Stimulated activated CD4-positive, alpha-beta T cell treated with anti-CD3 and anti-CD28 coated beads, Interleukin-1b, Interleukin-23, amount 100 ng/mL, for 1 hour (primary cell): ENCODE measurements around the gene ZNF574.
"Not testable (repeated sequence)": the region's sequence is repeated elsewhere in the genome, so short reads cannot be mapped to it uniquely, and the experiment has no call there.

ENCODE experiments used
- DNase-seq, 2 donors: peaks; one replicate each; pipeline ENCODE4 v3.0.0-alpha.2; 2020; ENCODE audit warnings: low read depth in 2 of 2

ZNF574 gene, protein sequence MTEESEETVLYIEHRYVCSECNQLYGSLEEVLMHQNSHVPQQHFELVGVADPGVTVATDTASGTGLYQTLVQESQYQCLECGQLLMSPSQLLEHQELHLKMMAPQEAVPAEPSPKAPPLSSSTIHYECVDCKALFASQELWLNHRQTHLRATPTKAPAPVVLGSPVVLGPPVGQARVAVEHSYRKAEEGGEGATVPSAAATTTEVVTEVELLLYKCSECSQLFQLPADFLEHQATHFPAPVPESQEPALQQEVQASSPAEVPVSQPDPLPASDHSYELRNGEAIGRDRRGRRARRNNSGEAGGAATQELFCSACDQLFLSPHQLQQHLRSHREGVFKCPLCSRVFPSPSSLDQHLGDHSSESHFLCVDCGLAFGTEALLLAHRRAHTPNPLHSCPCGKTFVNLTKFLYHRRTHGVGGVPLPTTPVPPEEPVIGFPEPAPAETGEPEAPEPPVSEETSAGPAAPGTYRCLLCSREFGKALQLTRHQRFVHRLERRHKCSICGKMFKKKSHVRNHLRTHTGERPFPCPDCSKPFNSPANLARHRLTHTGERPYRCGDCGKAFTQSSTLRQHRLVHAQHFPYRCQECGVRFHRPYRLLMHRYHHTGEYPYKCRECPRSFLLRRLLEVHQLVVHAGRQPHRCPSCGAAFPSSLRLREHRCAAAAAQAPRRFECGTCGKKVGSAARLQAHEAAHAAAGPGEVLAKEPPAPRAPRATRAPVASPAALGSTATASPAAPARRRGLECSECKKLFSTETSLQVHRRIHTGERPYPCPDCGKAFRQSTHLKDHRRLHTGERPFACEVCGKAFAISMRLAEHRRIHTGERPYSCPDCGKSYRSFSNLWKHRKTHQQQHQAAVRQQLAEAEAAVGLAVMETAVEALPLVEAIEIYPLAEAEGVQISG

GRCh38 chr19:42075616-42076379 is at the start of gene ZNF574:
TSS of gene ZNF574 (plus strand) at chr19:42076166. CDS start at chr19:42078607, 2,441 bp downstream.
- peak; percentile 90 to 94 for DNase-seq

DNA sequence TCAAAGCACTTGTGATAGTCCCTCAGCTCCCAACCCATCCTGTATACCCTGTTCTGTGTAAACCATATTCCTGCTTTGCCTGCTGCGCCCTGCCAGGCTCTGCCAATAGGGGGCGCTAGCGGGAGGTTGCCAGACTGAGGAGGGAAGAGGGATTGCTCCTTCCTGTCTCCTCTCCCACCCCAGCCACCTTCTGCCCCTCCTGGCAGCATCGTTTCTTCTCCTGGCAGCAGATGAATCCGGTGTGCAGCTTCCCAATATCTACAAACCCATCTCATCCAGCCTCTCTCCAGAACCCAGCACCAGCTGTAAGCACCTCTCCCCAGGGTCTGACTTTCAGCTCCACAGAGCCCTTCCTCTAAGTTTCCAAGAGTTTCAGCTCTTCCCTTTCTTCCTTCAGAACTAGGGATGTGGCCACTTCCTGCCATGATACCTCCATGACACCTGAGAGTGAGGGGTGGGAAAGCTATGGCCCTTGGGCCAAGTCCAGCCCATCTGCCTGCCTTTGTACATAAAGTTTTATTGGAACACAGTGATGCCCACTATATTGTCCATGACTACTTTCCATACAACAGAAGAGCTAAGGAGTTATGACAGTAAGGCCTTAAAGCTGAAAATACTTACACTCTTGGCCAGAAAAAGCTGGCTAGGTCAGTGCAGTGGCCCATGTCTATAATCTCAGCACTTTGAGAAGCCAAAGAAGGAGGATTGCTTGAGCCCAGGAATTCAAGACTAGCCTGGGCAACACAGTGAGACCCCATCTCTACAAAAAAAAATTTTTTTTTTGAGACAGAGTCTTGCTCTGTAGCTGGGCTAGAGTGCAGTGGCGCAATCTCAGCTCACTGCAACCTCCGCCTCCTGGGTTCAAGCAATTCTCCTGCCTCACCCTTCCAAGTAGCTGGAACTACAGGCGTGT is 47.4 kb upstream of the ZNF574 start:
- no peak for DNase-seq

DNA sequence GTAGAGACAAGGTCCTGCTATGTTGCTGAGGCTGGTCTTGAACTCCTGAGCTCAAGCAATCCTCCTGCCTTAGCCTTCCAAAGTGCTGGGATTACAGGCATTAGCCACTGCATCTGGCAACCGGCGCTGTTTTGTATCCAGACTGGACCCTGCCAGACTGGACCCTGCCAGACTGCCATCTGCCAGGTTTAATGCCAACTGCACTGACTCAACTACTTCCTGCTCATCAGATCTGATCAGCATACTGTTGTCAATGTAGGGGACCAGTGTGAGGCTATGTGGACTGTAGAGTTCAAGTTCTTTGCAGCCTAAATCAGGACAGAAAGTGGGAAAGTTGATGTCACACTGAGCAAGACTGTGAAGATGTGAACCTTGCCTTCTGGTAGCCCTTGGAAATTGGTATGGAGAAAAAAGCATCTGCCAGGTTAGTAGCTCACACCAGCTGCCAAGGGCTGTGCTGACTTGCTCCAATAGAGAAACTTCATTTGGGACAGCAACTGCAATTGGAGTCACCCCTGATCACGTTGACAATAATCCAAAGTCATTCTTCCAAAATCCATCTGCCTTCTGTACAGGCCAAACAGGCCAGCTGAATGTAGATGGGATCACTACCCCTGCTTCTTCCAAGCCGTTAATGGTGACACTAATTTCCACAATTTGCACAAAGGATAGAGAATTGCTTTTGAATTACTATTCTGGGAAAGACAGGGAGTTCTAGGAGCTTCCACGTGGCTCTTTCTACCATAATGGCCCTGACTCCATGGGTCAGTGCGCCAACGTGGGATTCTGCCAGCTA is 45.1 kb upstream of the ZNF574 start:
- DNase-seq: no peak

GRCh38 chr19:42032431-42032830 is 43.5 kb upstream of the ZNF574 start:
- no peak for DNase-seq

- no peak for DNase-seq
Measured at GRCh38 chr19:42033413-42033812, 42.6 kb upstream of the ZNF574 start.

- DNase-seq: peak; percentile 41 to 43
Measured at GRCh38 chr19:42034640-42035391, 41.1 kb upstream of the ZNF574 start.

GRCh38 chr19:42037649-42038048 is 38.3 kb upstream of the ZNF574 start:
- DNase-seq: no peak

GRCh38 chr19:42038666-42039065 is 37.3 kb upstream of the ZNF574 start:
- DNase-seq: no peak

GRCh38 chr19:42040031-42040430 is 35.9 kb upstream of the ZNF574 start:
- no peak for DNase-seq

GRCh38 chr19:42040491-42040890 is 35.5 kb upstream of the ZNF574 start:
- not testable (repeated sequence) for DNase-seq

- no peak for DNase-seq
Measured at GRCh38 chr19:42042455-42043170, 33.4 kb upstream of the ZNF574 start.

DNA sequence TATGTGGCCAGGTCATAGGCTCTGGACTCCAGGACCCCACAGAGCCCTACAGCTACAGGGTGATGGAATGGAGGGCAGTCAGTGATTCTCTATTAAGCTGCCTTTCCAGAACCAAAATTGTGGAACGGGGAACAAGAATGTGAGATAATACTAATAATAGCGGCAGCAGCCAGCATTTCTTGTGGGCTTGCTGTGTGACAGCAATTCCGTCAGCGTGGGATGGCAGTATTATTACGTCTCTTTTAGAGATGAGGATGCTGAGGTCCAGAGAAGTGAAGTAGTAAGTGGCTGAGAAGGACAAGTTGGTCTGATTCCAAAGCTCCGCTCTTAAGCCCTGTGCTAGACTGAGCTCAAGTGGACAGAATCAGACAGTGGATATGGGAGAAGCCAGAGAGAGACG is 30.4 kb upstream of the ZNF574 start:
- DNase-seq: no peak

GRCh38 chr19:42048992-42049391 is 27.0 kb upstream of the ZNF574 start:
- no peak for DNase-seq

- DNase-seq: no peak
Measured at GRCh38 chr19:42051166-42052115, 24.5 kb upstream of the ZNF574 start.

DNA sequence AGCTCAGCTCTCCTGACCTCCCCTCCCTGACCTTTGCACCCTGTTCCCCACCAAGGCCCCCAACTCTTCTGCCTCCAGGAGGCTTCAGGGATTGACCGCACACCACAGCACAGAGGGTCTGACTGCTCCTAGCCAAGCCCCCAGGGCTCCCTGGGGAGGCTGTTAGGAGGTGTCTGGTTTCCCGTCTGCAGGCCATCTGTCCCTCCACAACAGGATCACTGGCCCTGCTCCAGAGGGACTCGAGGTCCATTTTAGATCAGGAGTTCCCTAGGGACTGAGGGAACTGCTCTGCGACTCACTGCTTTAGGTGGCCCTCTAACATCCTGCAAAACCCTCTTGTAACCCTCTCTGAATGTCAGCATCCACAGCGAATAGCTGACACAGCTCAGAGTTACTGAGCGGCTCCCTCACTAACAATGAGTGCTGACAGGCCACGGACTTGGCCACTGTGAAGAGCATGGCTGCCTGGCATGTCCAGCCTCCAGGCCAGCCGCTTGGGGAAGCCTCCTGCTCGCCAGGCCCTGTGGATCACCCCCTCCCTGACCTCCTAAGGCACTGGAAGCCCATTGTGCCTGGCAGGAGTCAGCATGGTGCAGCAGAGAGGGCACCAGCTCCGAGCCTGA is 23.6 kb upstream of the ZNF574 start:
- no peak for DNase-seq

DNA sequence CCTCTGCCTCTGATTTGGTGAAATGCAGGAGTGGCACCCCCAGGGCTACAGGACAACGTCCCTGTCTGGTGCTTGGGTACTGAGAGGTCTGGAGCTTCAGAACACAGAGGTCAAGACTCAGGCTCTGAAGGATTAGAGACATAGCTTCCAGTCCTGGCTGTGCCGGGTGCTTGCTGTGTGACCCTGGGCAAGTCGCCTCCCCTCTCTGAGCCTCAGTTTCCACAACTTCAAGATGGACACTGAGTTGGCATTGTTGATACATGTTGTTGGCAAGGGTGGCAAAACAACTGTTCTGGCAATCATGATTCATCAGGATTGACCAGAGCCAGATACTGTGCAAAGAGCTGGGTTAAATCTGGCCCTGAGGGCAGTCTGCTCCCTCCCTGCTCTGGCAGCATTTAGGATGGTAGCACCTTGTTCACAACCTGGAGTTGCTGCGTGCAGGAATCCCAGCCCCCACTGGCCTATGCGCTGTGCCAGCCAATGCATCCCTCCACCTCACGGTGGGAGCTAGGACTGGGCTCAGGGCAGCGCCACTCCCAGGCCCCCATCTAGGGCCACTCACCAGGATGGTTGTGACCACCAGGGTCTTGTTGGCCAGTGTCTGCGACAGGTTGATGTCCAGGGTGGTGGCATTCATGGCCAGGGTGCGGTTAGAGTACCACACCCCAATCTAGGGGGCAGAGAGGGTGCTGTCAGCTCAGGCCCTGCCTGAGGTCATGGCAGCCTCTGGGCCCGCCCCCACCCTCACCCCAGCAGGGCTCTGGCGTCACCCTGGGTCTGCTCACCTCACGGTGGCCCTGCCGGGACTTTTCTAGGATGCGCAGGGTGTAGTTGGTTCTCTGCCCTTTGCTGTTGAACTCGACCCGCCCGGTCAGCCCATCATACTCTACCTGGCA is 22.7 kb upstream of the ZNF574 start:
- no peak for DNase-seq
